ENCODE results near the gene ISLR2.
"Not testable (repeated sequence)": the region's sequence is repeated elsewhere in the genome, so short reads cannot be mapped to it uniquely, and the experiment has no call there.

The ISLR2 gene

GRCh38 chr15:74136540-74136813, 6.1 kb downstream of the ISLR2 start:
- ATAC-seq (no peak), DNase-seq (no peak)
- Mint-ChIP-seq H3K9me3 (no peaks in the 10 kb centered on the region), H3K27me3 (peaks cover 82% of the 10 kb centered on the region), H3K27ac (peak overlapping the region in 1 of 2 donors; percentile 37), H3K4me1 (peaks cover 58% of the 10 kb centered on the region), H3K4me3 (peak overlapping the region; percentile 50 to 73)

GRCh38 chr15:74136814-74137536, 6.6 kb downstream of the ISLR2 start:
- H3K9me3 Mint-ChIP-seq, result no peaks in the 10 kb centered on the region
- ATAC-seq (no peak), DNase-seq (no peak)
- H3K4me1 Mint-ChIP-seq, result peaks cover 53% of the 10 kb centered on the region
- H3K27me3 Mint-ChIP-seq, result peaks cover 80% of the 10 kb centered on the region
- H3K4me3 Mint-ChIP-seq, result peak overlapping the region; percentile 50 to 73
- peak overlapping the region in 1 of 2 donors; percentile 37 for H3K27ac Mint-ChIP-seq

- DNase-seq (no peak), ATAC-seq (no peak)
- no peak overlapping the region for H3K27ac Mint-ChIP-seq
- H3K9me3 Mint-ChIP-seq, result no peaks in the 10 kb centered on the region
- peaks cover 80% of the 10 kb centered on the region for H3K27me3 Mint-ChIP-seq
- H3K4me3 Mint-ChIP-seq, result no peak overlapping the region
- peaks cover 49% of the 10 kb centered on the region for H3K4me1 Mint-ChIP-seq
These were observed 7.1 kb downstream of the ISLR2 start for GRCh38 chr15:74137537-74137894.

GRCh38 chr15:74138642-74139041, 8.3 kb downstream of the ISLR2 start:
- Mint-ChIP-seq H3K27me3 (peaks cover 72% of the 10 kb centered on the region), H3K4me1 (peaks cover 39% of the 10 kb centered on the region), H3K27ac (no peak overlapping the region), H3K9me3 (no peaks in the 10 kb centered on the region), H3K4me3 (no peak overlapping the region)
- DNase-seq, result no peak
- no peak for ATAC-seq

GRCh38 chr15:74141591-74141990, 11.2 kb downstream of the ISLR2 start:
- DNase-seq, result no peak
- Mint-ChIP-seq H3K27ac (no peak overlapping the region), H3K27me3 (peaks cover 65% of the 10 kb centered on the region), H3K4me3 (no peak overlapping the region), H3K4me1 (peaks cover 16% of the 10 kb centered on the region), H3K9me3 (no peaks in the 10 kb centered on the region)
- no peak for ATAC-seq

GRCh38 chr15:74144153-74144775, 13.9 kb downstream of the ISLR2 start:
- Mint-ChIP-seq H3K4me1 (peaks cover 7% of the 10 kb centered on the region), H3K4me3 (no peak overlapping the region), H3K27ac (no peak overlapping the region), H3K9me3 (peaks cover 0 to 7% of the 10 kb centered on the region in 2 donors), H3K27me3 (peaks cover 61% of the 10 kb centered on the region)
- no peak for DNase-seq
- no peak for ATAC-seq

- ATAC-seq (no peak), DNase-seq (no peak)
- H3K27ac Mint-ChIP-seq, result no peak overlapping the region
- H3K27me3 Mint-ChIP-seq, result peaks cover 72% of the 10 kb centered on the region
- no peaks in the 10 kb centered on the region for H3K4me1 Mint-ChIP-seq
- H3K4me3 Mint-ChIP-seq, result no peak overlapping the region
- peaks cover 0 to 7% of the 10 kb centered on the region in 2 donors for H3K9me3 Mint-ChIP-seq
These were observed 16.0 kb downstream of the ISLR2 start for GRCh38 chr15:74146277-74146800.

GRCh38 chr15:74147051-74147450, 16.7 kb downstream of the ISLR2 start:
- Mint-ChIP-seq H3K27ac (no peak overlapping the region), H3K27me3 (peaks cover 71% of the 10 kb centered on the region), H3K4me1 (no peaks in the 10 kb centered on the region), H3K9me3 (peaks cover 0 to 7% of the 10 kb centered on the region in 2 donors), H3K4me3 (no peak overlapping the region)
- ATAC-seq (no peak), DNase-seq (no peak)

- ATAC-seq (no peak), DNase-seq (no peak)
- Mint-ChIP-seq H3K9me3 (no peaks in the 10 kb centered on the region), H3K27ac (no peak overlapping the region), H3K4me3 (no peak overlapping the region), H3K27me3 (peaks cover 27% of the 10 kb centered on the region), H3K4me1 (peaks cover 42% of the 10 kb centered on the region)
These were observed 25.5 kb downstream of the ISLR2 start for GRCh38 chr15:74155766-74156417.

GRCh38 chr15:74156678-74157411, 26.5 kb downstream of the ISLR2 start:
- ATAC-seq (no peak), DNase-seq (no peak)
- H3K9me3 Mint-ChIP-seq, result no peaks in the 10 kb centered on the region
- peaks cover 21% of the 10 kb centered on the region for H3K27me3 Mint-ChIP-seq
- H3K27ac Mint-ChIP-seq, result no peak overlapping the region
- peaks cover 42% of the 10 kb centered on the region for H3K4me1 Mint-ChIP-seq
- no peak overlapping the region for H3K4me3 Mint-ChIP-seq

- no peaks in the 10 kb centered on the region for H3K9me3 Mint-ChIP-seq
- H3K27me3 Mint-ChIP-seq, result peaks cover 25% of the 10 kb centered on the region
- H3K4me3 Mint-ChIP-seq, result no peak overlapping the region
- ATAC-seq, result no peak
- H3K4me1 Mint-ChIP-seq, result peaks cover 42% of the 10 kb centered on the region
- DNase-seq, result no peak
- no peak overlapping the region for H3K27ac Mint-ChIP-seq
These were observed 27.8 kb downstream of the ISLR2 start for GRCh38 chr15:74157868-74158827.

GRCh38 chr15:74158855-74159650, 28.7 kb downstream of the ISLR2 start:
- DNase-seq (no peak), ATAC-seq (peak; percentile 70)
- H3K4me1 Mint-ChIP-seq, result peaks cover 42% of the 10 kb centered on the region
- H3K4me3 Mint-ChIP-seq, result peak overlapping the region; percentile 18 to 27
- peak overlapping the region in 1 of 2 donors; percentile 6 for H3K27ac Mint-ChIP-seq
- no peaks in the 10 kb centered on the region for H3K9me3 Mint-ChIP-seq
- H3K27me3 Mint-ChIP-seq, result peaks cover 23% of the 10 kb centered on the region

GRCh38 chr15:74159773-74160172, 29.4 kb downstream of the ISLR2 start:
- DNase-seq (no peak), ATAC-seq (no peak)
- no peaks in the 10 kb centered on the region for H3K9me3 Mint-ChIP-seq
- H3K4me1 Mint-ChIP-seq, result peaks cover 42% of the 10 kb centered on the region
- no peak overlapping the region for H3K27ac Mint-ChIP-seq
- H3K4me3 Mint-ChIP-seq, result no peak overlapping the region
- H3K27me3 Mint-ChIP-seq, result peaks cover 23% of the 10 kb centered on the region

- H3K9me3 Mint-ChIP-seq, ATAC-seq, H3K4me3 Mint-ChIP-seq, DNase-seq: not testable (repeated sequence)
- Mint-ChIP-seq H3K4me1 (peaks cover 42% of the 10 kb centered on the region), H3K27me3 (peaks cover 29% of the 10 kb centered on the region), H3K27ac (peak overlapping the region in 1 of 2 donors; percentile 10)
These were observed 30.0 kb downstream of the ISLR2 start for GRCh38 chr15:74160390-74160789.

Data from stimulated activated naive CD8-positive, alpha-beta T cell treated with anti-CD3 and anti-CD28 coated beads, Interleukin-15, amount 100 ng/mL, for 72 hours (primary cell).